HepG2 (cell line): ENCODE measurements around the gene RBCK1. TPM values are rescaled to one million over a fixed set of nuclear protein-coding genes. Genes with fewer than 3 reads are reported as not detected.

Source experiments
- CSRNP2 ChIP-seq: sonication (generic); formaldehyde crosslinking; conservative IDR thresholded peaks from 2 replicates; pipeline ENCODE4 v1.8.0; 2022; ENCODE audit warnings: low read depth, missing genetic modification reagents
- ELF3 ChIP-seq: IDR thresholded peaks from 2 replicates; pipeline ENCODE4 v1.6.1; 2016; ENCODE audit warnings: missing genetic modification reagents, missing compliant biosample characterization
- HOXD1 ChIP-seq: sonication (generic); formaldehyde crosslinking; IDR thresholded peaks from 2 replicates; pipeline ENCODE4 v1.5.0; 2020; ENCODE audit warnings: missing genetic modification reagents
- MXD4 ChIP-seq: IDR thresholded peaks from 2 replicates; pipeline ENCODE4 v1.6.1; 2016; ENCODE audit warnings: mild to moderate bottlenecking, missing biosample characterization, missing genetic modification reagents
- MYPOP ChIP-seq: sonication (generic); formaldehyde crosslinking; IDR thresholded peaks from 2 replicates; pipeline ENCODE4 v1.8.1; 2023; ENCODE audit warnings: mild to moderate bottlenecking, moderate library complexity, missing genetic modification reagents
- NCOA2 ChIP-seq: sonication (generic); formaldehyde crosslinking; IDR thresholded peaks from 2 replicates; pipeline ENCODE4 v1.8.0; 2022; ENCODE audit warnings: inconsistent platforms
- NFE2L2 ChIP-seq: fragments of 150-350 bp; IDR thresholded peaks from 2 replicates; pipeline ENCODE4 v1.6.1; 2014; ENCODE audit warnings: low read length
- PLRG1 ChIP-seq: fragments of 450-650 bp; conservative IDR thresholded peaks from 2 replicates; pipeline ENCODE4 v1.6.1; 2016
- RAD21 ChIP-seq: fragments of 450-650 bp; formaldehyde crosslinking; IDR thresholded peaks from 2 replicates; pipeline ENCODE4 v1.5.0; 2020; ENCODE audit warnings: mild to moderate bottlenecking
- RBFOX2 ChIP-seq: fragments of 200-400 bp; formaldehyde crosslinking; IDR thresholded peaks from 2 replicates; pipeline ENCODE4 v1.6.1; 2017; ENCODE audit warnings: low read depth, mild to moderate bottlenecking, low read length
- RFX3 ChIP-seq: IDR thresholded peaks from 2 replicates; pipeline ENCODE4 v1.6.1; 2016; ENCODE audit warnings: missing biosample characterization, missing genetic modification reagents
- SMARCC2 ChIP-seq: fragments of 450-650 bp; IDR thresholded peaks from 2 replicates; pipeline ENCODE4 v1.6.1; 2017; ENCODE audit warnings: antibody characterized with exemption, mild to moderate bottlenecking
- SMARCE1 ChIP-seq: fragments of 450-650 bp; IDR thresholded peaks from 2 replicates; pipeline ENCODE4 v1.6.1; 2017; ENCODE audit warnings: borderline replicate concordance
- TBX3 ChIP-seq: fragments of 450-650 bp; IDR thresholded peaks from 2 replicates; pipeline ENCODE4 v1.6.1; 2017; ENCODE audit warnings: antibody characterized with exemption, mild to moderate bottlenecking, inconsistent platforms, borderline replicate concordance
- TRIM22 ChIP-seq: fragments of 450-650 bp; IDR thresholded peaks from 2 replicates; pipeline ENCODE4 v1.6.1; 2017
- ZBTB37 ChIP-seq: sonication (generic); formaldehyde crosslinking; IDR thresholded peaks from 2 replicates; pipeline ENCODE4 v1.4.0; 2020; ENCODE audit warnings: mild to moderate bottlenecking, missing genetic modification reagents
- ZBTB42 ChIP-seq: sonication (generic); formaldehyde crosslinking; IDR thresholded peaks from 2 replicates; pipeline ENCODE4 v1.5.0; 2020; ENCODE audit warnings: mild to moderate bottlenecking, missing genetic modification reagents
- ZMYM2 ChIP-seq: sonication (generic); formaldehyde crosslinking; IDR thresholded peaks from 2 replicates; pipeline ENCODE4 v1.8.0; 2022; ENCODE audit warnings: mild to moderate bottlenecking, missing genetic modification reagents
- ZNF17 ChIP-seq: sonication (generic); formaldehyde crosslinking; IDR thresholded peaks from 2 replicates; pipeline ENCODE4 v1.5.0; 2020; ENCODE audit warnings: mild to moderate bottlenecking, missing genetic modification reagents
- ZNF224 ChIP-seq: sonication (generic); formaldehyde crosslinking; IDR thresholded peaks from 2 replicates; pipeline ENCODE4 v1.5.0; 2020; ENCODE audit warnings: mild to moderate bottlenecking, missing genetic modification reagents
- ZNF235 ChIP-seq: sonication (generic); formaldehyde crosslinking; IDR thresholded peaks from 2 replicates; pipeline ENCODE4 v1.8.1; 2023; ENCODE audit warnings: mild to moderate bottlenecking, missing genetic modification reagents, borderline replicate concordance
- ZNF24 ChIP-seq: fragments of 450-650 bp; IDR thresholded peaks from 2 replicates; pipeline ENCODE4 v1.6.1; 2017; ENCODE audit warnings: antibody characterized with exemption, mild to moderate bottlenecking
- ZNF264 ChIP-seq: sonication (generic); formaldehyde crosslinking; IDR thresholded peaks from 2 replicates; pipeline ENCODE4 v1.4.0; 2020; ENCODE audit warnings: missing genetic modification reagents
- ZNF362 ChIP-seq: sonication (generic); formaldehyde crosslinking; IDR thresholded peaks from 2 replicates; pipeline ENCODE4 v1.4.0; 2020; ENCODE audit warnings: missing genetic modification reagents, mild to moderate bottlenecking, borderline replicate concordance
- ZNF550 ChIP-seq: sonication (generic); formaldehyde crosslinking; IDR thresholded peaks from 2 replicates; pipeline ENCODE4 v1.4.0; 2020; ENCODE audit warnings: mild to moderate bottlenecking, missing genetic modification reagents, borderline replicate concordance
- ZNF737 ChIP-seq: sonication (generic); formaldehyde crosslinking; IDR thresholded peaks from 2 replicates; pipeline ENCODE4 v1.5.0; 2020; ENCODE audit warnings: missing genetic modification reagents, mild to moderate bottlenecking, borderline replicate concordance
- ZNF772 ChIP-seq: sonication (generic); formaldehyde crosslinking; IDR thresholded peaks from 2 replicates; pipeline ENCODE4 v1.5.0; 2020; ENCODE audit warnings: mild to moderate bottlenecking, missing genetic modification reagents
- ZSCAN25 ChIP-seq: sonication (generic); formaldehyde crosslinking; IDR thresholded peaks from 2 replicates; pipeline ENCODE4 v1.8.0; 2022; ENCODE audit warnings: mild to moderate bottlenecking, missing genetic modification reagents
- polyA plus RNA-seq, 8 experiments: library from polyadenylated mRNA; depleted of rRNA in 3 of 8; stranded (reverse) in 7 of 8; unstranded in 1 of 8; fragments of >200 nt; fragmentation: Illumina TruSeq in 4 of 8; extraction: Trizol in 4 of 8; gene quantifications; 2 replicates each; pipeline versions ENCODE4 v1.2.1 to v1.2.3, GENCODE V29; 2011 to 2016; ENCODE audit warnings: low read depth in 4 of 8, missing spikeins in 1 of 8, mixed read lengths in 1 of 8; ENCODE audit not compliant: insufficient read depth in 1 of 8
- total RNA-seq, 5 experiments: library from RNA; depleted of rRNA; stranded (reverse); fragments of >200 nt; fragmentation: Illumina TruSeq; extraction: Trizol; gene quantifications; 2 replicates each; pipeline ENCODE4 v1.2.3, GENCODE V29; 2016; ENCODE audit warnings: low read depth in 1 of 5

The RBCK1 gene
- total and polyA plus RNA-seq, 2 of the 13 experiments (the other 11 are each of a cell fraction or from before 2014, with no cell fraction given): 149 to 215 TPM

GRCh38 chr20:383889-384288 lies 24.2 kb upstream of the RBCK1 start (continued):
- TF ChIP-seq TRIM22: no peak
- 0 out of 2 replicates have a peak, but pooled peaks have one; percentile 21 for TF ChIP-seq ZNF550 (CRISPR knock-in tag)
- no peak for TF ChIP-seq TBX3
- no peak for TF ChIP-seq ZNF17
- TF ChIP-seq RAD21 (CRISPR knock-in tag): no peak
- TF ChIP-seq ELF3 (CRISPR knock-in tag): no peak
- no peak for TF ChIP-seq ZNF264
- no peak for TF ChIP-seq HOXD1
- TF ChIP-seq ZMYM2 (CRISPR knock-in tag): 0 out of 2 replicates have a peak, but pooled peaks have one; percentile 44
- no peak for TF ChIP-seq ZNF235 (CRISPR knock-in tag)
- no peak for TF ChIP-seq ZNF224 (CRISPR knock-in tag)
- no peak for TF ChIP-seq PLRG1
- TF ChIP-seq MXD4: no peak
- no peak for TF ChIP-seq SMARCE1
- no peak for TF ChIP-seq MYPOP
- no peak for TF ChIP-seq ZBTB37
- no peak for TF ChIP-seq ZSCAN25 (CRISPR knock-in tag)
- TF ChIP-seq CSRNP2: no peak
- TF ChIP-seq ZBTB42: no peak
- TF ChIP-seq RFX3: no peak
- TF ChIP-seq ZNF772 (CRISPR knock-in tag): no peak
- no peak for TF ChIP-seq NFE2L2
- no peak for TF ChIP-seq ZNF362 (CRISPR knock-in tag)
- TF ChIP-seq RBFOX2: no peak
- no peak for TF ChIP-seq ZNF737
- no peak for TF ChIP-seq NCOA2 (CRISPR knock-in tag)
- TF ChIP-seq SMARCC2: no peak
- TF ChIP-seq ZNF24: no peak
